AG04449 (cell line): ENCODE results near the gene NHS.

Source experiments
- CTCF ChIA-PET: fragments of 350-600 bp; formaldehyde crosslinking; extraction: SDS; loops from one replicate; lab custom pipeline; 2021; ENCODE audit warnings: antibody characterized with exemption; lab: Yijun Ruan, JAX
- POLR2A ChIA-PET: fragments of 400-600, 350-600 bp; formaldehyde crosslinking; extraction: SDS; loops from one replicate; lab custom pipeline; 2020; ENCODE audit warnings: antibody characterized with exemption, inconsistent platforms; lab: Yijun Ruan, JAX
- DNase-seq: peaks from one replicate; pipeline ENCODE4 v3.0.0-alpha.2; 2010; ENCODE audit warnings: low read depth, low spot score
- H3K4me3 ChIP-seq: 2 replicates; pipeline ENCODE4 v1.5.1; 2011; ENCODE audit warnings: low read depth, mild to moderate bottlenecking, control low read depth, low read length
- CTCF ChIP-seq: IDR thresholded peaks from one replicate; pipeline ENCODE4 v1.5.1; 2011; ENCODE audit warnings: mild to moderate bottlenecking, moderate library complexity, low read length, control low read depth, inconsistent platforms; ENCODE audit not compliant: insufficient read depth; ENCODE audit errors: missing control alignments

NHS gene

GRCh38 chrX:17744896-17745523 is 370.0 kb downstream of the NHS start:
- POLR2A ChIA-PET, result no interaction called here
- no peak for DNase-seq
- H3K4me3 ChIP-seq, result no peak overlapping the region
- no peak for TF ChIP-seq CTCF
- CTCF ChIA-PET, result interaction anchor here (1.2 to 2.9 kb wide), 2 partner anchors 623 to 633 kb away, joined by 4 to 10 read pairs; no protein-coding TSS in a partner anchor

GRCh38 chrX:17747692-17748091 is 372.7 kb downstream of the NHS start:
- no peak for TF ChIP-seq CTCF
- no peak overlapping the region for H3K4me3 ChIP-seq
- CTCF ChIA-PET, result no interaction called here
- POLR2A ChIA-PET, result no interaction called here
- no peak for DNase-seq

- CTCF ChIA-PET, result no interaction called here
- POLR2A ChIA-PET, result no interaction called here
- no peak overlapping the region for H3K4me3 ChIP-seq
- no peak for TF ChIP-seq CTCF
- DNase-seq, result no peak
Measured at GRCh38 chrX:17748684-17749083, 373.7 kb downstream of the NHS start.

- TF ChIP-seq CTCF, result no peak
- no peak overlapping the region for H3K4me3 ChIP-seq
- ChIA-PET CTCF (no interaction called here), POLR2A (no interaction called here)
- DNase-seq, result no peak
Measured at GRCh38 chrX:17750436-17750835, 375.4 kb downstream of the NHS start.

- H3K4me3 ChIP-seq, result no peak overlapping the region
- POLR2A ChIA-PET, result no interaction called here
- DNase-seq, result no peak
- TF ChIP-seq CTCF, result no peak
- CTCF ChIA-PET, result no interaction called here
Measured at GRCh38 chrX:17758382-17758781, 383.4 kb downstream of the NHS start.

GRCh38 chrX:17759990-17760389 is 385.0 kb downstream of the NHS start:
- DNase-seq, result no peak
- CTCF ChIA-PET, result no interaction called here
- POLR2A ChIA-PET, result no interaction called here
- no peak overlapping the region for H3K4me3 ChIP-seq
- TF ChIP-seq CTCF, result no peak
